GM19452 (cell line): Measurements from ENCODE around the gene KCNG2.
"Not testable (repeated sequence)": the region's sequence is repeated elsewhere in the genome, so short reads cannot be mapped to it uniquely, and the experiment has no call there.

ENCODE experiments used
- ATAC-seq: cut with Tn5 transposase; IDR thresholded peaks from one replicate; pipeline ENCODE4 v1.9.1; 2021; ENCODE audit not compliant: unreplicated experiment

The KCNG2 gene, protein sequence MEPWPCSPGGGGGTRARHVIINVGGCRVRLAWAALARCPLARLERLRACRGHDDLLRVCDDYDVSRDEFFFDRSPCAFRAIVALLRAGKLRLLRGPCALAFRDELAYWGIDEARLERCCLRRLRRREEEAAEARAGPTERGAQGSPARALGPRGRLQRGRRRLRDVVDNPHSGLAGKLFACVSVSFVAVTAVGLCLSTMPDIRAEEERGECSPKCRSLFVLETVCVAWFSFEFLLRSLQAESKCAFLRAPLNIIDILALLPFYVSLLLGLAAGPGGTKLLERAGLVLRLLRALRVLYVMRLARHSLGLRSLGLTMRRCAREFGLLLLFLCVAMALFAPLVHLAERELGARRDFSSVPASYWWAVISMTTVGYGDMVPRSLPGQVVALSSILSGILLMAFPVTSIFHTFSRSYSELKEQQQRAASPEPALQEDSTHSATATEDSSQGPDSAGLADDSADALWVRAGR

DNA sequence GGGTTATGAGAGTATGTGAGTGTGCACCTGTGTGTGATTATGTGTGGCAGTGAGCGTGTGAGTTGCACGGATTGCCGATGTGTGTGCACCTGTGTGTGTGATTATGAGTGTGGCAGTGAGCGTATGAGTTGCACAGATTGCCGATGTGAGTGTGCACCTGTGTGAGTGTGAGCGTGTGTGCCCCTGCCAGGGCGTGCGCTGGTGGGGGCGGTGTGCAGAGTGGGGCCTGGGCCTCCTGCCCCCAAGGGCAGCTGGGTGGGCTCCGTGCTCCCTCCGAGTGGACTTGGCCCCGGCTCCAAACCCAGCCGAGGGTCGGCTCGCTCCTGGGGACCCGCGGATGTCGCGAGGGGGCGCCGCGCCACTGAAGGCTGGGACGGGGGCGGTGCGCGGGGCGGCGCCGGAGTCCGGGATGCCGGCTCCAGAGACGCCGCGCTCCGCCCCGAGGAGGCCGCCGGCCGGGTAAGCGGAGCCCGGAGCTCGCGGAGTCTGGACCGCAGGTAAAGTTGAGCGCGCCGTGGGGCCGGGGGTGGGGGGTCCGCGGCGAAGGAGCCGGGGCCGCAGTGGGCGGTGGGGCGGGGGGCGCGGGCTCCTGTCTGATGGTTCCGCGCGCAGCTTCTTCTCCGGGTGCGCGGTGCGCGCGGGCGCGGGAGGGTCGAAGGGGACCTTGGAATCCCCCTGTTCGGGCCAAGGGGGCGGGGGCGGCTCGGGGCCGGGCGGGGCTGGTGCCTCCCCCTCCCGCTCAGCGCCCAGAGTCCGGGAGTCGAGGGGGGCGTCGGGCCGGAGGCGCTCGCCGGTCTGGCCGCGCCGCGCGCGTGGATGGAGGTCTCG is at the start of gene KCNG2:
Gene KCNG2, plus strand, starts transcription at position 421 of the 828 bp plus-strand sequence. CDS start 65,730 bp downstream, outside the sequence.
- ATAC-seq, result no peak

DNA sequence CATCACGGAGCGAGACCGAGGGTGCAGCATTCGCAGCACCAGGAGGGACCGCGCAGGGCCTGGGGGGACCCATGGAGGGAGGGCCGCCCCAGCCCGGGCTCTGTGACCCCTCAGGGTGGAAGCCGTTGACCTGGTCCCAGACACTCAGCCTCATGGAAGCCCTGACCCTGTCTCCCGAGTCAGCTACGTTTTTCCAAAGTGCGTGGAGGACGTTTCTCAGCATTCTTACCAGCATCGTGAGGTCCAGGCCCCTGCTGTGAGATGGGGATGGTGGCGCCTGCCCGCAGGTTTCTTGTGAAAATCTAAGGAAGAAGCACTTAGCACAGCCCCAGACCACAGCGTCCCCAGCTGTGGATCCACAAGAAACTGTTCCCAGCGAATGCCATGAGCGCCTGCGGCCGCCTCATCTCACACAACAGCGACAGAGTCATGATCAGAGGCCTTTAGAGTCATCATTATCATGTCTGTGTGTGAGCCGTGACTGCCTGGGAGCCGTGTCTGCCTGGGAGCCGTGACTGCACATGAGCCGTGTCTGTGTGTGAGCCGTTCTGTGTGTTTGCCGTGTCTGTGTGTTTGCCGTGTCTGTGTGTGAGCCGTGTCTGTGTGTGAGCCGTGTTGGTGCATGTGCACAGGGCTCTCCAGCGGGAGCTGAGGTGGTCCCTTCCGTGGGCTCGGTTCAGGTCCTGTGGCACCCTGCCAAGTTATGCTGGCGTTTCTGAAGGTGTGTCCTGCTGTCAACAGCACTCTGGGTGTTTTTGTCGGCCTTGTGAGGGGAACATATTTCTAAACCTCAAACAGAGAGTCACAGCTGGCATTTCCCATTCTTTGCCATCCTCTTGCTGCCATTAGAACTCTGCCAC is 49.2 kb upstream of the KCNG2 start:
- ATAC-seq, result no peak

DNA sequence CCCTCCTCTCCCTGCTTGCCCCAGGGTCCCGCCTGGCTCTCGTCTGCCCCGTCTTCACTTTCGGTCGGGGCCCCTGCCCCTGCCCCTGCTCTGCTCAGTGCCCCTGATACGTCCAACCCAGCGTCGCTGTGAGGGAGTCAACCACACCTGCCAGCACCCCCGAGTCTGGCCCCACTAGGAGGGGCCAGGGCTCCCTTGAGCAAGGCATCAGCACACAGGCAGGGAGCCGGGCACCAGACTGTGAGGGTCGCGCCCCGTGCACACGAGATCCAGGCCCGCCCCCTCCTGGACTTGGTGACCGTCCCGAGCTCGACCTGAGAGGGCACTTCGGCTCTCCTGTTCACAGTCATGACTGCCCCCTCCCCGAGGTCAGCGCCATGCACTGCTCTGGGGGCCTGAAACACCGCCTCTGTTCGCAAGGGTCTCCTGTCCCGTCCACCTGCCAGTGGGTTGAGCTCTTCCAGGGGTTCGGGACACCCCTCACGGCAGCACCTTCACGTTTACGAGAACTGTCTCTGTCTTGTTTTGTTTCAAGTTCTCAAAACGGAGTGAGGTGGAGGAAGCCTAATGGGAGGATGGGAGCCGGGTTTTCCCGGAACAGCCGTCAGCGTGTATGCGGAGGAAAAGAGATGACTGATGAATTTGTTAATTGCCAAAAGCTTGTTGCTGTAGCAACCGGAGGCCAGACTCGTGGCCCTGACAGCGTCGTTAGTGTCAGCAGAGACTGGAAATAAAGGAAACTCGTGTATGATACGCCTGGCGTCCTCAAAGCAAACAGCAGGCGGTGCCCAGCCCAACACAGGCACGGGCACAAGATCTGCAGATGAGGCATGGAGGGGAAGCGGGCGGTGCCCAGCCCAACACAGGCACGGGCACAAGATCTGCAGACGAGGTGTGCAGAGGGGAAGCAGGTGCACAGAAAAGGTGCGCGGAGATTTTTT is 48.2 kb upstream of the KCNG2 start:
- ATAC-seq, result no peak

GRCh38 chr18:79750980-79751571 is 46.7 kb upstream of the KCNG2 start:
- ATAC-seq, result no peak

GRCh38 chr18:79751918-79752578 is 45.7 kb upstream of the KCNG2 start:
- not testable (repeated sequence) for ATAC-seq

DNA sequence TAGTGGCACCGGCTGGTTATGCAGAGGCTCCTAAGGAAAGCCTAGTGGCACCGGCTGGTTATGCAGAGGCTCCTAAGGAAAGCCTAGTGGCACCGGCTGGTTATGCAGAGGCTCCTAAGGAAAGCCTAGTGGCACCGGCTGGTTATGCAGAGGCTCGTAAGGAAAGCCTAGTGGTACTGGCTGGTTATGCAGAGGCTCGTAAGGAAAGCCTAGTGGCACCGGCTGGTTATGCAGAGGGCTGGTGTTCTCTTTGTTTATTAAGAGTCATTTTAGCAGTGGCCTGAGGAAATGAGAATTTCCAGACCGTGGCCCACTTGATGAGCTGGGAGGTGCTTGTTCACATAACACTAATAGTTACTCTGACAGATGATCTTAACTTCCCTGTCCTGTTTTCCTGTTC is 44.8 kb upstream of the KCNG2 start:
- ATAC-seq, result not testable (repeated sequence)

- ATAC-seq, result no peak
These were observed 44.3 kb upstream of the KCNG2 start for GRCh38 chr18:79753391-79753851.

DNA sequence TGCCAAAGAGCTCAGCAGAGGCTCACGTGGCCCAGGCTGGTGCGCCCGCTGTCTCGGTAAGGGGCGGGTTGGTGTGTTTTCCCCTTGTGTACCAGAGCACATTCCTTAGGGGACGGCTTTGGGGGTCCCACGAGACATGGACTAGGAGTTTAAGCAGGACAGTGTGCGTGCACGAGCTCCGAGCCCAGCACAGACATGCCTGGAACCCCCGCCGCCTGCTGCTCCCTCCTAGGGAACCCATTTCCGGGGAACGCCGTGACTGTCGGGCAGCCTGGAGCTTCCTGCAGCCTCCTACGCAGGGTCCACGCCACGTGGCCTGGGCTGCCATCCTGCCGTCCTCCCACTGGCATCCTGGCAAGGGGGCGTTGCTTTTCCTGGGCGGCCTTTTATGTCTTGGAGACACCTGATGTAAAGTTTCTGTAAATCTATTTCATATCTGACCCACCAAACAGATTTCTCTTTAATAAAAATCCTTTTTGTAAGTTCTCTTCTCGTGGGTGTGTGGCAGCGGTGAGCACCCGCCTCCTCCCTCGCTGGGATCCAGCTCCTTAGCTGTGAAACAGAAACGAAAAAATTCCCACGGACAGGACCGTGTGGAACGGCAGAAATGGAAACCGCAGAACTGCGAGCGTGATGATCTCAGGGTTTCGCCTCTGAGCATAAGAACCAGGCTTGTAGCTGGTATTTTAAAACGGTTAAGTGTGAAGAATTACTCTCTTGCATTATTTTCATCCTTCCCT is 43.5 kb upstream of the KCNG2 start:
- no peak for ATAC-seq

DNA sequence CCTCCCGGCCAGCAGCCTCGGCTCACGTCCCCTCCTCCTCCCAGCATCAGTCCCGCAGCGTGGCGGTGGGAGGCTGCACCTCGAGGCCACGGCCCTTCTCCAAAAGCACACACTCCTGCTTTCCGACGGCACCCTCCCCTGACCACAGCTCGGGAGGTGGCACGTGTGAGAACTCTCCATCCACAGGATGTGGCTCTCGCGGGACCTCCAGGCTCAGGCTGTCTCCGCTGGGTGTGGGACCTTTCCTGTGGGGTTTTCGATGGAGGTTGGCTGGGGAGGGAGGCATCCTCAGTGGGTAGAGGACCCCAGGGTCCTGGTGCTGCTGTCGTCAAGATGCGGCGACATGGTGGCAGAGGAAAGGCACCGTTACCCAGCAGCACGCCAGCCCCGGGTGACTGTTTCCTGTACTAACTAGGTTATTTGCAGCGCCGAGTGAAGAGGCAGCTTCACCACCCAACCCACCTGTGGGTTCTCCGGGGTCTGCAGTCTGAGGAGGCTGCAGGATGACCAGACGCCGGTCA is 42.8 kb upstream of the KCNG2 start:
- ATAC-seq, result no peak

GRCh38 chr18:79755496-79756142 is 42.1 kb upstream of the KCNG2 start:
- no peak for ATAC-seq

DNA sequence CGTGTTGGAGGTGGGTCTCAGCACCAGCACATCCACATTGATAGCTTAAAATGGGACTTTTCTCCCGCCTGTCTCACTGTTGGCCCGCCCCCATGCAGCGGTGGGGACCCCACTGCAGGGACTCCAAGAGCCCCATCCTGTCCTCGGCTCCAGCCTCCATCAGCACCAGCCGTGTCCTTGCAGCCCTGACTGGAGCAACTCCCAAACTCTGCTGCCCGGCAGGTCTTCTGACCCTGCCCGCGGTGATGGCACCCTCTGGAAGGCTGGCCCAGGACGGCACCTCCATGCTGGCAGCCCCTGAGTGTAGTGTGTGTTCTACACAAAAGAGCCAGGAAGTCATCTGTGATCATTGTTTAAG is 41.6 kb upstream of the KCNG2 start:
- ATAC-seq, result no peak

DNA sequence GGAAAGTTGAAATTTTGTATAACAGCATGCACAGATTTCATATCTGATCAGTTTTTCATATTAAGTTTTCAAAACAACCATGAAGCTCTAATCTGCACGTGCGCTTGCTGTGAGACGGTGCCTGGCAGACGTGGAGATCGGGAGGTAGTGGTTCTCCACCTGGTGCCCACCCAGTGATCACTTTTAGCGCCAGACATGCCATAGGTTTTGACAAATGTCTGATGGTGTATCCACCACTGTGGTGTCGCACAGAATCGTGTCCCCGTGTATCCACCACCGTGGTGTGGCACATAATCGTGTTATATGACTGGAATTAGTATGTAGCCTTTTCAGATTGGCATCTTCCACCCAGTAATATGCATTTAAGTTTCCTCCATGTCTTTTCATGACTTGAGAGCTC is 40.9 kb upstream of the KCNG2 start:
- no peak for ATAC-seq

- no peak for ATAC-seq
These were observed 37.4 kb upstream of the KCNG2 start for GRCh38 chr18:79760348-79760747.

DNA sequence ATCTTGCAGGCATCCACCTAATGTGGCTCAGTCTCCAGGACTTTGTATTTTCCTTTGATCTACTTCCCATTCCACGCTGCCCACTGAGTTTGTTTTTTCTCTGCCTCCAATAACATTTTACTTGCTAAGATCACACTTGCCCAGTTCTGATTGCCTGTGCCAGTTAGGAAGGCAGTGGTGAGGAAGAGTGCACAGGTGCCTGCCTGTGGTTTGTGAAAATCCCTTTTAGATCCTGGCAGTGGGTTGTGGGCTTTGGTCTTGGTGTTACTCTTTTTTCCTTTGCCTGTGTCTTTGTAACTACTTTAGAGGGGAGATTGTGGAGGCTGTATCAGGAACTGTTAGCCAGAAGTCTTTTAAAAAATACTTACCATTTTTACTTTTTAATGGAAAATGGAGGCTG is 36.9 kb upstream of the KCNG2 start:
- no peak for ATAC-seq

- ATAC-seq, result no peak
These were observed 34.3 kb upstream of the KCNG2 start for GRCh38 chr18:79763407-79763806.

GRCh38 chr18:79764131-79764530 is 33.6 kb upstream of the KCNG2 start:
- no peak for ATAC-seq

- no peak for ATAC-seq
These were observed 32.1 kb upstream of the KCNG2 start for GRCh38 chr18:79765491-79766245.
